Lower leg skin (tissue), 4 donors: ENCODE data around the gene RPL38. TPM values are rescaled to one million over a fixed set of nuclear protein-coding genes. Genes with fewer than 3 reads are reported as not detected.

ENCODE experiments used
- DNase-seq, 2 donors: peaks; one replicate each; pipeline ENCODE4 v3.0.0-alpha.2; 2019; ENCODE audit warnings: low spot score in 2 of 2
- H3K4me3 ChIP-seq: fragments of 200-600 bp; sonication (generic); 2 replicates; pipeline ENCODE4 v1.5.1; 2017; ENCODE audit warnings: mild to moderate bottlenecking, low read depth; ENCODE audit not compliant: poor library complexity, severe bottlenecking
- CTCF ChIP-seq, 3 donors: fragments of 450-650 bp; IDR thresholded peaks; one replicate each; pipeline ENCODE4 v1.5.1; 2016; ENCODE audit warnings: antibody characterized with exemption in 3 of 3, mild to moderate bottlenecking in 3 of 3, moderate library complexity in 2 of 3
- POLR2A ChIP-seq, 2 donors: fragments of 450-650 bp; IDR thresholded peaks; one replicate each; pipeline ENCODE4 v1.6.1; 2016 to 2017; ENCODE audit warnings: antibody characterized with exemption in 2 of 2, mild to moderate bottlenecking in 1 of 2, moderate library complexity in 1 of 2
- WGBS, 2 donors: methylation state at CpG; one replicate each; pipeline ENCODE4 v1.1.5; 2018; 5-methylcytosine and 5-hydroxymethylcytosine counted together
- intact Hi-C: fragments of 100-400 bp; cut with DNase I; formaldehyde crosslinking; loops from one replicate; pipeline ENCODE4 v1.15.0; 2023; ENCODE audit warnings: low total_unique reads
- total RNA-seq, 4 donors: library from RNA; depleted of rRNA; stranded (reverse); fragments of >200 nt; gene quantifications; one replicate each; pipeline ENCODE4 v1.1.0, GENCODE V29; 2016

RPL38 gene
- total RNA-seq, 4 donors from 2014 or later = 618 to 1,333 (median 950) TPM

DNA sequence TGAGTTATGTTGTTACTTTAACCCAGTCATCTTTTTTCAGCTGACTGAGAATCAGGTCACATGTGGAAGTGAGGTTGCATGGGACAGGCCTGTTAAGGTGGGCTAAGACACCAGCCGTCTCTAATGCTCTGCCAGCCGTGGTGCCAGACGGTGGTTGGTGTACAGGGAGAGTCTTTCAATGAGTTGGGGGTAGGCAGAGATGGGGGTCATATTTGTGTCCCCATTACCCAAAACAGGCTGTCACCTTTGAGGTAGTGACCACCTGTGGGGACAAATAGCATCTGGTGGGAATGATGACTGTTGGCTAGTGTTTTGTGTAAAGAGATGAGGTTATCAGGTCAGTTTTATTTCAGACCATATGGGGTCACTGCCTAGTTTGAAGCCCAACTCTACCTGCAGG, 1.8 kb downstream of the RPL38 start:
- H3K4me3 ChIP-seq = no peak overlapping the region
- intact Hi-C loops = no loop called here
- 82 to 87% methylated on average over 3 of the region's 3 CpGs for WGBS, 2 donors
- no peak for DNase-seq
- TF ChIP-seq POLR2A (IDR thresholded peaks at IDR 0.05) = no peak
- TF ChIP-seq CTCF (IDR thresholded peaks at IDR 0.05) = no peak

DNA sequence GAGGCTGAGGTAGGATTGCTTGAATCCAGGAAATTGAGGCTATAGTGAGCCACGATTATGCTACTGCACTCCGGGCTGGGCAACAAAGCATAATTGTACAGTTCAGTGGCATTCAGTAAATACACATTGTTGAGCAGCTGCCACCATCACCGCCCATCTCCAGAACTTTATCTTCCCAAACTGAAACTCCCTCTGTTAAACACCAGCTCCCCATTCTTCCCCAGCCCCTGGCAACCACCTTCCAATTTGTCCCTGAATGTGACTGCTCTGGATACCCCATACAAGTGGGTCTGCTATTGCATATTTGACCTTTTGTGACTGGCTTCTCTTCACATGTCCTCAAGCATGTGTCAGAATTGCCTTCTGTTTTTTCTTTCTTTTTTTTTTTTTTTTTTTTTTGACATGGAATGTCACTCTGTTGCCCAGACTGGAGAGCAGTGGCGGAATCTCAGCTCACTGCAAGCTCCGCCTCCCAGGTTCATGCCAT, 2.9 kb downstream of the RPL38 start:
- 54 to 61% methylated on average over 5 of the region's 5 CpGs for WGBS, 2 donors
- TF ChIP-seq CTCF (IDR thresholded peaks at IDR 0.05) = no peak
- no peak for TF ChIP-seq POLR2A (IDR thresholded peaks at IDR 0.05)
- H3K4me3 ChIP-seq = no peak overlapping the region
- intact Hi-C loops = no loop called here
- DNase-seq = no peak

GRCh38 chr17:74210191-74211140, 7.0 kb downstream of the RPL38 start:
- intact Hi-C loops = loop anchor here (10.0 kb wide), 1 partner anchor 154 kb away; the partner anchor contains the start of genes BTBD17 and GPR142
- TF ChIP-seq POLR2A (IDR thresholded peaks at IDR 0.05) = no peak
- TF ChIP-seq CTCF (IDR thresholded peaks at IDR 0.05) = peak in 1 of 3 donors; percentile 52
- WGBS, 2 donors = 35 to 39% methylated on average over 17 to 18 of the region's 18 CpGs

DNA sequence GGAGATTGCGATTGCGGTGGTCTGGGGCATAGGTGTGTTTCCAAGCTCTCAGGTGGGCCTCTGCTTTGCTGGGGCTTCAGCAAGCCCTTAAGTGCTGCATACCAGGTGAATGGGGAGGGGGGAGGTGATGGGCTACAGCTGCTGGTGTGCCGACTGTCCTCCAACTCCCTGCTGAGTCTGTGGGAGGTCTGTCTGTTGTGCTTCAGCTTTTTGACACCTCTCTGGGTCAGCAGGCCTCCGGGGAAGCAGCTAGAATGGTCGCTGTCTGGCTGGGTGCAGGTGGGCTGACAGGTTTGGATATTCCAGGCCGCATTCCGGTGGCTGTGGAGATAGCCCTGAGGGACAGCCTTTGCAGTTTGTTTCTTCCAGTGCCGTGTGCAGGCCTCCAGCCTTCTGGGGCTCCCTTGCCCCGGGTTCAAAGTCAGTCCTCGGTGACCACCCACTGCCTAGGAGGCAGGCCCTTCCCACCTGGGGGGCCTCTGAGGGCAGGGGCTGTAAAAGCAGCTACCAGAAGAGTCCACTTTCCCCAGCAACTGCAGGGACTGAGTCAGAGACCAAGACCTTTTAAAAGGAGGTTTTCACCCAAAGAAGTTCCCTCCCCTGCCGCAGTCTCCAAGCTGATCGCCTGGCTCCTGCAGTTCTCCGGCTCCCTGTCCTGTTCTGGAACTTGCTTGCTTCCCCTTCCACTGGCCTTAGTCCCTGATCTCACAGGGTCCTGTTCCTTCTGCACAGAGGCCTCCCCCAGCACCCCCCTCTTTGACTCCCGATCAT, 7.8 kb downstream of the RPL38 start:
- WGBS, 2 donors = 54 to 56% methylated on average over 12 of the region's 14 CpGs
- no peak overlapping the region for H3K4me3 ChIP-seq
- no peak for DNase-seq
- TF ChIP-seq CTCF (IDR thresholded peaks at IDR 0.05) (no peak), POLR2A (IDR thresholded peaks at IDR 0.05) (no peak)
- intact Hi-C loops = loop anchor here (10.0 kb wide), 1 partner anchor 153 kb away; the partner anchor contains the start of genes BTBD17 and GPR142

More at GRCh38 chr17:74210191-74211140, 7.0 kb downstream of the RPL38 start:
- DNase-seq = no peak
- H3K4me3 ChIP-seq = no peak overlapping the region

GRCh38 chr17:74211912-74212208, 8.4 kb downstream of the RPL38 start:
- H3K4me3 ChIP-seq = peak overlapping the region; percentile 42
- TF ChIP-seq POLR2A (IDR thresholded peaks at IDR 0.05) = no peak
- 41 to 42% methylated on average over 8 of the region's 8 CpGs for WGBS, 2 donors
- intact Hi-C loops = loop anchor here (10.0 kb wide), 1 partner anchor 153 kb away; the partner anchor contains the start of genes BTBD17 and GPR142
- no peak for DNase-seq
